Esophagus squamous epithelium (tissue), 4 donors: ENCODE data around the gene NEDD4.

Experiments
- CTCF ChIP-seq, 6 experiments: fragments of 450-650 bp in 4 of 6; fragments of 200-600 bp in 2 of 6; sonication (generic) in 2 of 6; IDR thresholded peaks; one replicate each; pipeline ENCODE4 v1.5.1; 2016 to 2019; ENCODE audit warnings: antibody characterized with exemption in 6 of 6, mild to moderate bottlenecking in 4 of 6, moderate library complexity in 4 of 6
- POLR2A ChIP-seq, 4 donors: fragments of 450-650 bp; IDR thresholded peaks; one replicate each; pipeline ENCODE4 v1.6.1; 2017; ENCODE audit warnings: antibody characterized with exemption in 4 of 4, mild to moderate bottlenecking in 4 of 4, moderate library complexity in 3 of 4

GRCh38 chr15:56014677-56015076 lies 21.3 kb upstream of the NEDD4 start:
- no peak for TF ChIP-seq CTCF (IDR thresholded peaks at IDR 0.05)
- no peak for TF ChIP-seq POLR2A (IDR thresholded peaks at IDR 0.05)
